ENCODE data around the gene UVRAG. TPM values are rescaled to one million over a fixed set of nuclear protein-coding genes. Genes with fewer than 3 reads are reported as not detected.

UVRAG gene
- total RNA-seq, 3 donors from 2014 or later (not counting 1 experiment from before 2014, with no cell fraction given): 39.9 to 52.5 (median 41.4) TPM

- Mint-ChIP-seq H3K9me3 (no peaks in the 10 kb centered on the region), H3K27ac (peak overlapping the region in 1 of 2 donors; percentile 13), H3K4me1 (peaks cover 36% of the 10 kb centered on the region in 2 donors), H3K36me3 (no peaks in the 10 kb centered on the region), H3K27me3 (ENCODE audit: low read depth in 2 of 2) (no peaks in the 10 kb centered on the region), H3K4me3 (no peak overlapping the region)
- no peak for ATAC-seq
- no peak for TF ChIP-seq CTCF (IDR thresholded peaks at IDR 0.05)
- no peak for DNase-seq
- 88% methylated on average over 1 of the region's 1 CpG for WGBS (ENCODE audit: insufficient coverage)
- no peak overlapping the region for H3K4me3 ChIP-seq (ENCODE audit: low read length)
- H3K27me3 ChIP-seq (ENCODE audit: control insufficient read depth, insufficient read depth, low read length): no peaks in the 10 kb centered on the region
- intact Hi-C loops (cut with micrococcal nuclease): no loop called here
- H3K36me3 ChIP-seq (ENCODE audit: control insufficient read depth, insufficient read depth, low read length): no peaks in the 10 kb centered on the region
- no peak overlapping the region for H3K27ac ChIP-seq (ENCODE audit: low read length)
- H3K4me1 ChIP-seq (ENCODE audit: control insufficient read depth, insufficient read depth, low read length): peaks cover 5% of the 10 kb centered on the region
- H3K9me3 ChIP-seq (ENCODE audit: control insufficient read depth, insufficient read depth, low read length): no peaks in the 10 kb centered on the region
Observed at GRCh38 chr11:75945446-75945845, 130.4 kb downstream of the UVRAG start.

GRCh38 chr11:75945947-75946346 lies 130.9 kb downstream of the UVRAG start:
- no peaks in the 10 kb centered on the region for H3K27me3 Mint-ChIP-seq (ENCODE audit: low read depth in 2 of 2)
- intact Hi-C loops (cut with micrococcal nuclease): no loop called here
- no peak for TF ChIP-seq CTCF (IDR thresholded peaks at IDR 0.05)
- H3K4me3 ChIP-seq (ENCODE audit: low read length): no peak overlapping the region
- H3K9me3 Mint-ChIP-seq: no peaks in the 10 kb centered on the region
- no peaks in the 10 kb centered on the region for H3K36me3 ChIP-seq (ENCODE audit: control insufficient read depth, insufficient read depth, low read length)
- peaks cover 5% of the 10 kb centered on the region for H3K4me1 ChIP-seq (ENCODE audit: control insufficient read depth, insufficient read depth, low read length)
- H3K9me3 ChIP-seq (ENCODE audit: control insufficient read depth, insufficient read depth, low read length): no peaks in the 10 kb centered on the region
- H3K36me3 Mint-ChIP-seq: no peaks in the 10 kb centered on the region
- no peak overlapping the region for H3K4me3 Mint-ChIP-seq
- DNase-seq (no peak), ATAC-seq (no peak)
- 78% methylated on average over 2 of the region's 2 CpGs for WGBS (ENCODE audit: insufficient coverage)
- no peak overlapping the region for H3K27ac ChIP-seq (ENCODE audit: low read length)
- H3K4me1 Mint-ChIP-seq: peaks cover 36% of the 10 kb centered on the region in 2 donors
- no peaks in the 10 kb centered on the region for H3K27me3 ChIP-seq (ENCODE audit: control insufficient read depth, insufficient read depth, low read length)
- peak overlapping the region in 1 of 2 donors; percentile 13 for H3K27ac Mint-ChIP-seq

GRCh38 chr11:75946531-75947530 lies 131.8 kb downstream of the UVRAG start:
- Mint-ChIP-seq H3K27me3 (ENCODE audit: low read depth in 2 of 2) (no peaks in the 10 kb centered on the region), H3K27ac (no peak overlapping the region), H3K4me1 (peaks cover 36% of the 10 kb centered on the region in 2 donors), H3K36me3 (no peaks in the 10 kb centered on the region), H3K4me3 (no peak overlapping the region), H3K9me3 (no peaks in the 10 kb centered on the region)
- intact Hi-C loops (cut with micrococcal nuclease): no loop called here
- no peaks in the 10 kb centered on the region for H3K9me3 ChIP-seq (ENCODE audit: control insufficient read depth, insufficient read depth, low read length)
- H3K4me3 ChIP-seq (ENCODE audit: low read length): no peak overlapping the region
- no peak for TF ChIP-seq CTCF (IDR thresholded peaks at IDR 0.05)
- no peaks in the 10 kb centered on the region for H3K36me3 ChIP-seq (ENCODE audit: control insufficient read depth, insufficient read depth, low read length)
- WGBS (ENCODE audit: insufficient coverage): 67% methylated on average over 5 of the region's 8 CpGs
- no peaks in the 10 kb centered on the region for H3K27me3 ChIP-seq (ENCODE audit: control insufficient read depth, insufficient read depth, low read length)
- peaks cover 5% of the 10 kb centered on the region for H3K4me1 ChIP-seq (ENCODE audit: control insufficient read depth, insufficient read depth, low read length)
- ATAC-seq: no peak
- H3K27ac ChIP-seq (ENCODE audit: low read length): no peak overlapping the region
- no peak for DNase-seq

Measured in natural killer cell (primary cell).